GM15510 (cell line): Measurements from ENCODE around the gene CATSPERZ.
A peak's percentile ranks its signal among the peaks of the same experiment; 100 is the strongest.

Experiments used
- POLR2A ChIP-seq: IDR thresholded peaks from 3 replicates; pipeline ENCODE4 v1.6.1; 2011; ENCODE audit warnings: borderline replicate concordance; ENCODE audit not compliant: insufficient read length; ENCODE audit errors: extremely low read depth

The CATSPERZ gene, protein sequence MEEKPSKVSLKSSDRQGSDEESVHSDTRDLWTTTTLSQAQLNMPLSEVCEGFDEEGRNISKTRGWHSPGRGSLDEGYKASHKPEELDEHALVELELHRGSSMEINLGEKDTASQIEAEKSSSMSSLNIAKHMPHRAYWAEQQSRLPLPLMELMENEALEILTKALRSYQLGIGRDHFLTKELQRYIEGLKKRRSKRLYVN

GRCh38 chr11:64299847-64300648, at the start of gene CATSPERZ:
CATSPERZ (plus strand) TSS chr11:64300358; CDS start chr11:64300411, 53 bp downstream.
- TF ChIP-seq POLR2A: no peak

DNA sequence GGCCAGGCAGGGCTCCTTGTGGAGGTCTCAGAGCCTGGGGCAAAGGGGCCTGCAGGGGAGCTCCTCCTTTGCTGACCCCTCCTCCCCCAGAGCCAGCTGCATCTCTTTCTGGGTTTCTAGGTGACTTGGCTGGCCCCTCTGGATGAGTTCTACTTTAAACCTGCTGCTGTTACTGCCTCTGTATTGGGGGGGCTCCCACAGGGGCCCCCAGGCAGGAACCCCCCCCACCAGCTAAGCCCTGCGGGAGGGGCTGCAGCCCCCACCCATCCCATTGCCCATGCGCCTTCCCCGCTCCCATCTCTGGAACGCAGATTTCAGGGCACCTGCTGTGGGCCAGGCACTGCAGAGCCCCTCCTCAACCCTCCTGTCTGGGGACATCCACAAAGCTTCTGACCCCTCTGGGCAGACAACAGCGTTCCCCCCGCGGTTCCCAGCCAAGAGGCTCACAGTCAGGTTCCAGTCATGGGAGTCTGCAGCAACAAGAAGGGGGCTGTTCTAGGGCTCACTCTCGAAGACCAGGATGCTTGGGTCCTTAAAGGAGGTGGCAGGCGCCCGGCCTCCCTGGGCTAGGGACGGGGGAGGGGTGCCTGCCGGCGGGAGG, 49.6 kb upstream of the CATSPERZ start:
- no peak for TF ChIP-seq POLR2A

DNA sequence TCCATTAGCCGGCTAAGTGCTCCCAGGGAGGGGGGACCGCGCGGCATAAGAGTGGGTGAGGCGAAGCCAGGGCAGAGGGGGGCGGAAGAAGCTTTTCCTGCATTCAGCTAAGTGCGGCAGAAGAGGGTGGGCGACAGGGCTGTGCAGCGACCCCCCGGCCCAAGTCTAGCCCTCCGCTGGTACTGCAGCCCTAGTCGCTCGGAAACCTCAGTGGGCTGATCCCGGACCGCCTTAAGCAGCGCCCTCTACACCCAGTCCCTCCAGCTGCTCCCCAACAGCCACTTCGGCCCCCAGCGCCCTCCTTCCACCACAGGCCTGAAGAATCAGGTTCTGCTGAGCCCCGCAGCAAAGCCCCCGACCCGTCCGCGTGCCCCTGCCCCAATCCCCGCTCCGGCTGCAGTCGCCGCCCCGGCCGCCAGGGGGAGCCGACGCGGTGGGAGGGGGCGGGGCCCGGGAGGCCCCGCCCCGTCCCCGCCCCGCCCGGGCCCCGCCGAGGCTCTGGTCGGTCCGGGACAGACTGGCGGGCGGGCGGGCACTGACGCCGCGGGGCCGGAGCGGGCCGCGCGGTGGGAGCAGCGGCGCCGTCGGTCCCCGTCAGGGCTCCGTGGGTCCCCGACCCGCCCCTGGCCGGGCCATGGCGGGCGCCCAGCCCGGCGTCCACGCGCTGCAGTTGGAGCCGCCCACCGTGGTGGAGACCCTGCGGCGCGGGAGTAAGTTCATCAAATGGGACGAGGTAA, 49.0 kb upstream of the CATSPERZ start, which contains the start of gene PLCB3:
Gene PLCB3 (plus strand): TSS at position 515 of the 737 bp plus-strand sequence. CDS start 120 bp downstream, at position 635.
- peak; percentile 76 for TF ChIP-seq POLR2A

GRCh38 chr11:64251753-64252002, 48.5 kb upstream of the CATSPERZ start:
- TF ChIP-seq POLR2A: no peak

DNA sequence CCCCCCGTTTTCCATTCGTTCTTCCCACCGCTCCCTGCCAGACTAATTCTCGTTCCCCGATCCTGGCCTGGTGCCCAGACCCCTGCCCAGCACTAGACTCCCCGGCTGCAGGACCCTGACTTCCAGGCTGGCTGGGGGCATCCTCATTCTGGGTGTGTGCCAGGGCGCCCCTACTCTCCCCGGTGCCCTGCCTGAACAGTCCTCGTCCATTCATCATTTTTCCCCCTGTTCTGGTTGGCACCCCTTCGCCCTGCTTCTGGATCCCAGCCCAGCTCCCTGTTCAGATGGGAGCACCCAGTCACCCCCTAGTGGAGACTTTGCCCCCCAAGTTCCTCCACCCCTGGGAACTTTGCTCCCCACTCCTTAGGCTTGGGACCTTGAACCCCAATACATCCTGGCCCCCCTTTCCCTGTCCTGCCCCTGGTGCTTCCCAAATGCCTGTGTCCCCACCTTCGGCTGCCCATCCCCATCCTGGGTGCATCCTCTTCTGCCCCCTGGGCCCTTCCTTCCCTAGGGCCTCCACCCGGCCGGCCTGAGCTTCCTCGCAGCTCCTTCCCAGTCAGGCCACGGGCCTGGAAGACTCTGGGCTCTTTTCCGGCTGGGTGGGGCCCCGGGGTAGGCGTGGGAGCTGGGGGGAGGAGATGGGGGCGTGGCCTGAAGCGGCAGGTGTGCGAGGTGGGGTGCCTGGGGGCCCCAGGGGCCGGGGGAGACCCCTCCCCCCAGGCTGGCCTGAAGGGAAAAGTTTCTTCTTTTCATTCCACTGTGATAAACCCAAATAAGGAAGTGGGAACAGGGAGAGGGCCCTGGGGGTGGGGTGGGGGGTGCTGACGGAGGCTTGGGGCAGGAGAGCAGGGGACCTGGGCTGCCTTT, 47.9 kb upstream of the CATSPERZ start:
- TF ChIP-seq POLR2A: peak; percentile 28

DNA sequence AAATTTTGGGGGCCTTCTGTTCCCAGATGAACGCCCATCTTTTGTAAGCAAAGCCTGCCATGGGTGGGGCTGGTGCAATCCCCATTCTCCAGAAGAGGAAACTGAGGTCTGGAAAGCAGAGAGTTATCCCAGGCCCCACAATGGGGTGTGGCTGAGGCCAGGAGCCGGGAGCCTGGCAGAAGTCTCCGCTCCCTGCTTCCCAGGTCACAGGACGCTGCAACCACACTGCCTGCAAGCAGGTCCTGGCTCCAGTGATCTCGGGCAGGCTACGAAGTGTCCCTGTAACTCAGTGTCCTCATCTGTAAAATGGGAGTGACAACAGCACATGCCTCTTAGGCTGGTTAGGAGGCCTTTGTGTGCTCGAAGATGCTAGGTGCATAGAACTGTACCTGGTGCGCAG, 47.1 kb upstream of the CATSPERZ start:
- TF ChIP-seq POLR2A: no peak

DNA sequence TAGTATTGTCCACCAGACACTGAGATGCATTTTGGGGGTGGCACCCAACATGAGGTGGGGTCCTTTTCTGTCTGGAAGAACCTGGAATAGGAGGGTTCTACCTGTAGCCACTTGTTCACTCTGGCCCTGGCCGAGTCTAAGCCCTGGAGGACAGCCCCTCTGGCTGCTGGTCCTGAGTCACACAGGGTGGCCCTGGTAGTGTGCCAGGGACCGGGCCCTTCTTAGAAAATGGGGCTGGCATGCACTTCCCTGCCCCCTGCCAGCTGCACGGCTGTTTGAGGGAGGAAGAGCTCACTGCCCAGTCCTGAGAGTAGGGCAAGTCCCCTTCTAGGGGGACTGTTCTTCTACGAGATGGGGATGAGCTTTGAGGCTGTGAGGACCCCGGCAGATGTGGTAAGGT, 46.7 kb upstream of the CATSPERZ start:
- TF ChIP-seq POLR2A: no peak

GRCh38 chr11:64254326-64254725, 45.8 kb upstream of the CATSPERZ start:
- TF ChIP-seq POLR2A: no peak

DNA sequence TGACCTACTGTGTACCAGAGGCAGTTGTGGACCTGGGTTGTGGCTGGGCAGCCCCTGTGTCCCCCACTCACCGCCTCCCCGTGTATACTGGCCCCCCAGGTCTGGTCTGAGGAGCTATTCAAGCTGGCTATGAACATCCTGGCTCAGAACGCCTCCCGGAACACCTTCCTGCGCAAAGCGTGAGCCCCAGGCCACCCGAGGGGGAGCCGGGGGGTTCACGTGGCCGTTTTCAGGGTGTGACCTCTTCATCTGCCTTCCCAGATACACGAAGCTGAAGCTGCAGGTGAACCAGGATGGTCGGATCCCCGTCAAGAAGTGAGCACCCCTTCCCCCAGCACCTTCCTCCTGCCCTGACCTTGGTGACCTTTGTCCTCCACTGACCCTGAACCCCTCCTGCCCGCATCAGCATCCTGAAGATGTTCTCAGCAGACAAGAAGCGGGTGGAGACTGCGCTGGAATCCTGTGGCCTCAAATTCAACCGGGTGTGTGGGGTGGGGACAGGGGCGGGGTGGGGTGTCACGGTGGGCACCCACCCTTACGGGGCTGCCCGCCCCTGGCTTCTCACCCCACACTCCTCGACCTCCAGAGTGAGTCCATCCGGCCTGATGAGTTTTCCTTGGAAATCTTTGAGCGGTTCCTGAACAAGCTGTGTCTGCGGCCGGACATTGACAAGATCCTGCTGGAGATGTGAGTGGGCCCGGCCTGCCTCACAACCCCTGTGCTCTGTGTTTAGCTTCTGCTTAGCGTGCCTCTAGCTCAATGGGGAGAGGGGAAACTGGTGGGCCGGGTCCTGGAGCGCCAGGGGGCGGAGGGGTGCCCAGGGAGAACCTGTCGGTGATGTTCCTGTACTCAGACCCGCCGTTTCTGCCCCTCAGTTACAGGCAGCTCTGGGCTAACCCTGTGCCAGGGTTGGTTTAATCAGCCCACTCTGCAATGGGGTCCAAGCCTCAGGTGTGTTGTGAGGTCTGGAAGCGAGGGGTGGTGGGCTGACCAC, 44.7 kb upstream of the CATSPERZ start:
- TF ChIP-seq POLR2A: no peak

GRCh38 chr11:64256300-64256699, 43.9 kb upstream of the CATSPERZ start:
- no peak for TF ChIP-seq POLR2A

DNA sequence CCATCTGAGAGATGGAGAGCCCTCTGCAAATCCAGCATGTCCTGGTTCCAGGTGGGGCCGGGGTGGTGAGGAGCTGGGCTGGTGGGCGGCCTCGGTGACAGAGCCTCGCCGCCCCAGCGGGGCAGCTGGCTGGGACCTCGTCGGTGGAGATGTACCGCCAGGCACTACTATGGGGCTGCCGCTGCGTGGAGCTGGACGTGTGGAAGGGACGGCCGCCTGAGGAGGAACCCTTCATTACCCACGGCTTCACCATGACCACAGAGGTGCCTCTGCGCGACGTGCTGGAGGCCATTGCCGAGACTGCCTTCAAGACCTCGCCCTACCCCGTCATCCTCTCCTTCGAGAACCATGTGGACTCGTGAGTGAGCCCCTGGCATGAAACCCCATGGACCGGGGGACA, 41.8 kb upstream of the CATSPERZ start:
- no peak for TF ChIP-seq POLR2A

DNA sequence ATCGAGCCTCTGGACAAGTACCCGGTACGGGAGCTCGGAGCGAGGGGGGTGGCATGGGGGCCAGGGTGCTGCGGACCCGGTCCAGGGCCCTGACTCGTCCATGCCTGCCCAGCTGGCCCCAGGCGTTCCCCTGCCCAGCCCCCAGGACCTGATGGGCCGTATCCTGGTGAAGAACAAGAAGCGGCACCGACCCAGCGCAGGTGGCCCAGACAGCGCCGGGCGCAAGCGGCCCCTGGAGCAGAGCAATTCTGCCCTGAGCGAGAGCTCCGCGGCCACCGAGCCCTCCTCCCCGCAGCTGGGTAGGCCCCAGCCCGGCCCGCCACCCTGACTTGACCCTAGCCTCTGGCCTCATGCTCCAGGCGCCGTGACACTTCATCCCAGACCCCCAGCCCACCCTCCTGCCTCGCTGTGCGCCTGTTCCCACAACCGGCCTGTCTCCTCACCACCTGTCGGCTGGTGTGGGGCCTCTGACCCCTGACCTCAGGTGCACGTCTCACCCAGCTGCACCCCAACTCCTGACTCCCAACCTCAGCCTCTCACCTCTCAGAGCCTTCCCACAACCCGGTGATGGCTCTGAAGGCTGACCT, 41.1 kb upstream of the CATSPERZ start:
- no peak for TF ChIP-seq POLR2A
